Upper lobe of left lung (tissue), 4 donors: ENCODE data around the gene SAMD11.

ENCODE experiments used
- CTCF ChIP-seq, 6 experiments: fragments of 450-650 bp in 4 of 6; fragments of 200-600 bp in 2 of 6; sonication (generic) in 2 of 6; IDR thresholded peaks; one replicate each; pipeline ENCODE4 v1.5.1; 2016 to 2019; ENCODE audit warnings: antibody characterized with exemption in 6 of 6
- EP300 ChIP-seq, 4 donors: sonication (generic); formaldehyde crosslinking; IDR thresholded peaks; one replicate each; pipeline ENCODE4 v1.5.1; 2017; ENCODE audit warnings: antibody characterized with exemption in 4 of 4, control low read depth in 2 of 4
- POLR2AphosphoS5 ChIP-seq, 2 donors: sonication (generic); formaldehyde crosslinking; IDR thresholded peaks; one replicate each; pipeline ENCODE4 v1.5.1; 2017; ENCODE audit warnings: antibody characterized with exemption in 2 of 2

- TF ChIP-seq CTCF (IDR thresholded peaks at IDR 0.05) (no peak), POLR2AphosphoS5 (IDR thresholded peaks at IDR 0.05) (no peak), EP300 (IDR thresholded peaks at IDR 0.05) (no peak)
These were observed 3.5 kb downstream of the SAMD11 start for GRCh38 chr1:927234-927633.
